GM12865 (cell line): ENCODE measurements around the gene KCTD2.
A peak's percentile ranks its signal among the peaks of the same experiment; 100 is the strongest.

Experiments
- DNase-seq: peaks from one replicate; pipeline ENCODE4 v3.0.0; 2010; ENCODE audit warnings: low read depth
- H3K4me3 ChIP-seq: 2 replicates; pipeline ENCODE4 v1.5.1; 2011; ENCODE audit warnings: mild to moderate bottlenecking, low read depth, low read length, control low read depth
- TF ChIP-seq, protein P1 (sequence below): IDR thresholded peaks from 2 replicates; pipeline ENCODE4 v1.5.1; 2011; ENCODE audit warnings: low read length, control low read depth, low read depth, inconsistent platforms; ENCODE audit not compliant: insufficient read depth; ENCODE audit errors: missing control alignments

The KCTD2 gene

DNA sequence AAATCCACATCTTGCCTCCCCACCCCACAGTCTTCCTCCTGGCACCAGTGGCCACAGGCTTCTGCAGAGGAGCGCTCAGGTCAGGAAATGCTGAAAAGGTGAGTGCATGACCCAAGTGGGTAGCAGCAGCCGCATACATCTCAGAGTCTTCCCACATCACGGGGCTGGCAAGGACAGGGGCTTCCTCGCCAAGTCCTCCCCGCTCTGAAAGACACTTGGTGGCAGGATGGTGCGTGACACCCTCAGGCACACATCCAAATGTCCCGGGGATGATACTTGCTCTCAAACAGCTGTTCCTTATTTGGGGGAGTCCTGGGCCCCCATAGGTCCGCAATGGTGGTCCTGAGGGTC, 32.0 kb downstream of the KCTD2 start:
- TF ChIP-seq, protein P1, sequence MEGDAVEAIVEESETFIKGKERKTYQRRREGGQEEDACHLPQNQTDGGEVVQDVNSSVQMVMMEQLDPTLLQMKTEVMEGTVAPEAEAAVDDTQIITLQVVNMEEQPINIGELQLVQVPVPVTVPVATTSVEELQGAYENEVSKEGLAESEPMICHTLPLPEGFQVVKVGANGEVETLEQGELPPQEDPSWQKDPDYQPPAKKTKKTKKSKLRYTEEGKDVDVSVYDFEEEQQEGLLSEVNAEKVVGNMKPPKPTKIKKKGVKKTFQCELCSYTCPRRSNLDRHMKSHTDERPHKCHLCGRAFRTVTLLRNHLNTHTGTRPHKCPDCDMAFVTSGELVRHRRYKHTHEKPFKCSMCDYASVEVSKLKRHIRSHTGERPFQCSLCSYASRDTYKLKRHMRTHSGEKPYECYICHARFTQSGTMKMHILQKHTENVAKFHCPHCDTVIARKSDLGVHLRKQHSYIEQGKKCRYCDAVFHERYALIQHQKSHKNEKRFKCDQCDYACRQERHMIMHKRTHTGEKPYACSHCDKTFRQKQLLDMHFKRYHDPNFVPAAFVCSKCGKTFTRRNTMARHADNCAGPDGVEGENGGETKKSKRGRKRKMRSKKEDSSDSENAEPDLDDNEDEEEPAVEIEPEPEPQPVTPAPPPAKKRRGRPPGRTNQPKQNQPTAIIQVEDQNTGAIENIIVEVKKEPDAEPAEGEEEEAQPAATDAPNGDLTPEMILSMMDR: no peak
- DNase-seq: no peak
- H3K4me3 ChIP-seq: no peak overlapping the region

DNA sequence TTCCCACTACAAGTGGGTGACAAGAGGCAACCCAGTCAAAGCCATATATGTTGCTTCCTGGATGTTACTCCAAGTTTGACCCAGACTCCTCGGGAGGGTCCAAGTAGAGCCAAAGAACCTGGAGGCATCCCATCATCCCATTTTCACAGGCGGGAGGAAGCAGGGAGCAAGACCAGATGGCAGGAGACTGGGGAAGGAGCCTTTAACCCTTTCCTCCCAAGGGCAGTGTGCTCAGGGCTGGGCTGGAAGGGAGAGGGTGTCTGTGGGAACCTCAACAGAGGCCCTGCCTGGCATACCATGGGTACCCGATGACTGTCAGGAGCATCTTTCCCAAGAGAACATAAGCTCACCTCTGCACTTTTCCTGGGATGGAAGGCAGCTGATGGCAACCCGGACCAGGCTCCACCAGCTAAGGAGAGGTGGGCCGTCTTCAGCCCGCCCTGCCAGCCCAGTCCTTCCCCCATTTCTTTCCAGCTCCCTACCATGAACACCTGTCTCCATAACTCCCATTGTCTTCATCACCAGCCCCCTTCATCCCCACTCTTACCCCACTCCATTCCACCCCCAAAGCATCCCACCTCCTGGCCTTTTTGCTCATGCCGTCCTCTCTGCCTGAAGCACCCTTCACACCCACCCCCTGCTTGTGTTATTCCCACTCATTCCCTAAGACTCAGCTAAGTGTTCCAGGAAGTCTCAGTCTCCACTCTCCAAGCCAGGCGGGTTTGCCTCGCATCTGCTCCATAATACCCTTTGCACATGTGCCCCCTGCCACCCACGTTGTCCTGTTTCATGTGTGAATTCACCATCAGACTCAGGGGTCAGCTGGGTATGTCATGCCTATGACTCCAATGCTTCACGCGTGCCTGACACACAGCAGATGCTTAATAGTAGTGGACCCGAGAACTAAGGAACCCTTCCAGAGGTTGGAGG, 34.9 kb downstream of the KCTD2 start:
- TF ChIP-seq, protein P1: no peak
- DNase-seq: no peak
- H3K4me3 ChIP-seq: no peak overlapping the region

DNA sequence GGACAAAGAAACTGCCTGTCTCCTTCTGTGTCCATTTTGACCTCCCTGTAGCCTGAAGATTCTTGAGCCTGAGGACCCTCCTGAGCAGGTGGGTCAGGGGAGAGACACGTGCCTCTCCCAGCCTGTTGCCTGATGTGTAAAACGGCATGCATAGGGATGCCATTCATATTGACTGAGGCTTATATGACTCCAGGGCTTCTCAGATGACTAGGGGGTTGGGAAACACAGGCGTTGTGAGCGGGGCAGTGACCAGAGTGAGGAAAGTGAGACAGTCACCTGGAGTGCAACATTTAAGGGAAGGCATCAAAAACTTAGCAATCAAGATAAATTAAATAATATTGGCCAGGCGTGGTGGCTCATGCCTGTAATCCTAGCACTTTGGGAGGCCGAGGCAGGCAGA, 35.7 kb downstream of the KCTD2 start:
- no peak overlapping the region for H3K4me3 ChIP-seq
- TF ChIP-seq, protein P1: no peak
- DNase-seq: no peak

DNA sequence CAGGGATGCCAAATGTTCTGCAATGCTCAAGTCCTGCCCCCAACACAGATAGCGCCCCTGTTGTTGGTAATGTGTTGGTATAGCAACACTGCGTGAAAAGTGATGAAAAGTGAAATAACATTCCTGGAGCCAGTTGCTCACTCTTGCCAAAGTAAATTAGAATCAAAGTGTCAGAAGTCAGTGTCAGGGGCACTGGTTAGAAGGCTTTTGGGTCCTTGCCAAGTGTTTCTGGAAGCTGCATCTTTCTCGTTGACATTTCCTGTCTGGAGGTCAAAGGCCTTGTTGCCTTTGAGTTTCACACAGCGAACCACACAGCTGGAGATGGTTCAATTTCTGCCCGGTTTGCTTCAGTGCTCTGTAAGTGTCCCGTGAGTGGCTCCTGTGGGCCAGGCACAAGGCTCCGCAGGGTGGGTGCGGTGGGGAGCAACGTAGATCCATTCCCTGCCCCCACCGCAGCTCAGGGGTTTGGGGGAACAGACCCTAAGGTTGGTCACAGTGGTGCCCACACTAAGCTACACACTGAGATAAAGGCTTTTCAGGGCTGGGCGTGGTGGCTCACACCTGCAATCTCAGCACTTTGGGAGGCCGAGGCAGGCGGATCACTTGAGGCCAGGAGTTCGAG, 37.1 kb downstream of the KCTD2 start:
- H3K4me3 ChIP-seq: no peak overlapping the region
- no peak for DNase-seq
- TF ChIP-seq, protein P1: no peak

DNA sequence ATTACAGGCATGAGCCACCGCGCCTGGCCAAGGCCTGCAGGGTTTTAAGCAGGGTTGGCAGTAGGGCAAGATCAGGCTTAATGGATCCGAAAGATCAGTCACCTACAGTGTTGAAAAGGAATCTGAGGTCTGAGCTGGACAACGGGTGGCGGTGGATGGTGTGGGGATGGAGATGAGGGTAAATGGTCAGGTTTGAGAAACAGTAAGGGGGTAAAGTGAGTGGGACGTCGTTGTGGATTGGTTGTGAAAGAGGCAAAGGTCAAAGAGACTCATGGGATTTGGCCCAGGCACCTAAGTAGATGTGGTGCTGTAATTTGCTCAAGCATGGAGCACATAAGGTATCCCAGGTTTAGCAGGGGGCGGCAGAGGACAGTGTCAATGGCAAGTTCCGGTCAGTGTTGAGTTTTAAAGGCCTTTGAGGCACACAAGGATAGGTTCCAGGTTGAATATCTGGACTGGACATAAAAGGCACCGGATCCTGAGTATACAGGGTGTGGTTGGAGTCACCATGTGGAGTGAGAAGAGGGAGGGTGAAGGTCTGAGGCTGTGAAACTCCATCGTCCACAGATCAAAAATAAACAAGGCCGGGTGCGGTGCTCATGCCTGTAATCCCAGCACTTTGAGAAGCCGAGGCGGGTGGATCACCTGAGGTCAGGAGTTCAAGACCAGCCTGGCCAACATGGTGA, 39.6 kb downstream of the KCTD2 start:
- DNase-seq: no peak
- H3K4me3 ChIP-seq: no peak overlapping the region
- TF ChIP-seq, protein P1: no peak

DNA sequence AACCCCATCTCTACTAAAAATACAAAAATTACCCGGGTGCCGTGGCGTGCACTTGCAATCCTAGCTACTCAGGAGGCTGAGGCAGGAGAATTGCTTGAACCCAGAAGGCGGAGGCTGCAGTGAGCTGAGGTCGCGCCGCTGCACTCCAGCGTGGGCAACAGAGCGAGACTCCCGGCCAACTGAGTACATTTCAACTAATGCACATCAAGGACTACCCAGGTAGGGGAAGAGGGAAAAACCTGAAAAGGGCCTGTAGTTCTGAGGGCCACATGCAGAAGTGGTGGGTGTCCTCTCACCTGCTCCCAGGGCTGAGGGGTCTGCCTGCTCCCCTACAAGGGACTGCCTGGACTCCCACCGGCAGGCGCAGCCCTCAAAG, 40.1 kb downstream of the KCTD2 start:
- H3K4me3 ChIP-seq: peak overlapping the region; percentile 49
- TF ChIP-seq, protein P1: no peak
- no peak for DNase-seq
